Left kidney (tissue), 2 donors: ENCODE results near the gene UCHL5. TPM values are rescaled to one million over a fixed set of nuclear protein-coding genes. Genes with fewer than 3 reads are reported as not detected.
"Not testable (repeated sequence)": the region's sequence is repeated elsewhere in the genome, so short reads cannot be mapped to it uniquely, and the experiment has no call there.

ENCODE experiments used
- DNase-seq: peaks from one replicate; pipeline ENCODE4 v3.0.0-alpha.2; 2013
- polyA plus RNA-seq: library from polyadenylated mRNA; unstranded; fragments of 120-200 nt; gene quantifications from one replicate; pipeline ENCODE4 v1.2.1, GENCODE V29; 2013; ENCODE audit not compliant: insufficient read length

Gene UCHL5
- polyA plus RNA-seq, 1 donor, result 56.9 TPM

DNA sequence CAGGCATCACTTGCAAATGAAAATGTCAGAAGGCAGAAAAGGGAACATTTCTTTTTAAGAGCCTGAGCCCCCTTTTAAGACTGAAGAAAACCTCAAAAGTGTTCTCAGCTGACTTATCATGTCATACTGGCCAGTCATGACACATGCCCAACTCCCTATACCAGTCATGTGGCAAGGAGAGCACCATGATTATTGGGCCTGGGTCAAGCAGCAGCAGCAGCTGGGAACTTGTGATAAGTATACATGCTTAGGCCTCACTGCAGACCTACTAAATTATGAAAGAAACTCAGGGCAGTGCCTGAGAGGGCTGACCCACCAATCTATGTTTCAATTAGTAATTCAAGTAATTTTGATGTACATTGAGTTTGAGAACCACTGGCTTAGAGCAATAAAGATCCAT, 8.9 kb upstream of the UCHL5 start:
- no peak for DNase-seq

DNA sequence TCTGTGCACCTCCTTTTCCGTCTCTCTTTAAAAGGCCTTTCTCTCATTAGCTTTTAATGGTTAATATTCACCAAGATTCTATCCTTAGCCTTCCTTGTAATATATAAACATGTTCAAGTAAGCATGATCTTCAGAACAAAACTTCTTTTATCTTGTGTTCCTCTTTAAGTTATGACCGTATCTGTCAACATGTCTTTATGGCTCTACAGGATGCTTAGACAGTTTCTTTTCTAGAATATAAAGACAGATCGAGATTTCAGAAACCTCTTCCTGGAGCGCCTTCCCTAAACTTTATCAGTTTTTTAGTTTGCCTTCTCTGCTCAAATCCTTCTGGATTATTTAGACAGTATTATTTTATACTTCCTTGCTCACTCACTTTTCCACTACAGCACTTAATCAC, 7.4 kb upstream of the UCHL5 start:
- DNase-seq, result no peak

DNA sequence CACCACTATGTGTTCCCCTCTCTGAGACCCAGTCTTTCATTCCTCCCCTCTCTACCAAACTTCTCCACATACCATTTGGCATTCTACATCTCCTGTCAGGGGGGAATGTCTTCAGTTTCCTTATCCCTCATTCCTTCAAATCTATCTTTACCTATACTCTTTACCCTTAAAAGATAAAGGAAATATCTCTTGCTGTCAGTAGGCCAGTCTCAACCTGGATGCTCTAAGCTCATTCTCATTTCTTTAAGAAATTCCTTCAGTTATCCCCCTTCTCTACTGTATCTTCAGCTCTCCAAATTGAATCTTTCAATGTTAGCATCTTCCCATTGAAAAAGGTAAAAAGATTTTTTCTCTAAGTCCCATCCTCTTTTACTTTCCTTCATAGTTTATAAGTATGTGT, 6.8 kb upstream of the UCHL5 start:
- DNase-seq, result no peak

DNA sequence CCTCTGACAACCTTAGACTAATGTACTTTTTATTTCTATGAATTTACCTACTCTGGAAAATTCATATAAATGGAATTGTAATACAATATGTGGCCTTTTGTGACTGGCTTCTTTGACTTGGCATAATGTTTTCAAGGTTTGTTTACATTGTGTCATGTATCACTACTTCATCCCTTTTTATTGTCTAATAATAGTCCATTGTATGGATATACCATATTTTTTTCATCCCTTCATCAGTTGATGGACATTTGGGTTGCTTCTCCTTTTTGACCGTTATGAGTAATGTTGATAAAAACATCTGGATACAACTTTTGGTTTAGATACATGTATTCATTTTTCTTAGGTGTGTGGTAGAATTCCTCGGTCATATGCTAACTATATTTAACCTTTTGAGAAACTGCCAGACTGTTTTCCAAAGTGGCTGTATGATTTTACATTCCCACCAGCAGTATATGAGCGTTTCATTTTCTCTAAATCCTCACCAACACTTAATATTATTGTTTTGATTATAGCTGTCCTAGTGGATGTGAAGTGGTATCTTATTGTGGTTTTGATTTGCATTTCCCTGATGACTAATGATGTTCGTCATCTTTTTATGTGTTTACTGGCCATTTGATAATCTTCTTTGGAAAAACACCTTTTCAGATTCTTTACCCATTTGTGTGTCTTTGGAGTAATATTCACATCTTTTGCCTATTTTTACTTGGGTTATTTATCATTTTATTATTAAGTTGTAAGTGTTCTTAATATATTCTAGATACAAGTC, 3.7 kb upstream of the UCHL5 start:
- DNase-seq, result no peak

DNA sequence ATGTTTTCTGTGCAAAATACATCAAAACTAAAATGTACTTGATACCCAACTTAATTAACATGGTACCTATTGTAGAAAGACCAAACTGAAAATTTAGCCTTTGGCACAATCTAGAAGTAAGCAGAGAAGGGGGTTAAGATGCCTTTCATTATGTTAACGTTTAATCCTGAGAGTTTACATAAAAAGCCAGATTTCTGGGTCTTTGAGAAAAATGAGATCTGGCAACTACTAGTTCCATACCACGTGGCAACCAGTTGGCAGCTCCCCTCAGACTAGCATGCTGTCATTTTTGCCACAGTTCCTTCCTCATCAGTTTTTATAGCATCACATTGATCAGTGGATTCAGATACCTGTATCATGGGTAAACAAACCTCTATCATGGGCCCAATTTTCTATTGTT, 1.8 kb upstream of the UCHL5 start:
- DNase-seq, result no peak

DNA sequence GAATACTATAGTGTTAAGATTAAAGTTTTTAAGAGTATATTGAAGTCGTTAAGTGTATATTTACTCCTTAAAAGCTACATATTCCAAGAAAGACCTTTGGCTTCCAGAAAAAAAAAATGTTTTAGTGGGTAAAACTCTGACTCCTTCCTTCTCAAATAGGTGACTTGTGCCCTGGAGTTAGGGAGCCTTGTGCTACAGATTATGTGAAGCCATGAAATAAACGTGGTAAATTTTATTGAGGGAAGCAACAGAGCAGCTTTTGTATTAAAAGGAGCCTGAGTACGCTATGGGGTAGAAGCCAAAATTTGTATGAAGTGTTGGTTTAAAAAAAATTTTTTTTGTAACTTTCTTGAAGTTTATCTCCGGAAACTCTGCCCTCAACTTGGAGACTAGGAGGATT, 1.2 kb upstream of the UCHL5 start:
- peak; percentile 8 for DNase-seq

DNA sequence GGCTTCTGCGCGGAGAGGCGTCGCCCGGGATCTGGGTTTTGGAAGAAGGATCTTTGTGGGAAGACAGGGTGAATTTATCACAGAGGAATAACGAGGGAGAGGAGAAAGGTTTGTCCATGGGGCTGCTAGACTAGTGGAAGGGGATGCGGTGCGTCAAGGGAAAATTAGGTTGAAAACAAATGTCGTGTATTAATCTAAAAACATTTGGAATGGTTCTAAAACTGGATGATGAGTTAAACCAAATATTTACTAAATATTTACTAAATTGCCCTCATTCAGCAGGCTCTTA, 899 bp upstream of the UCHL5 start:
- DNase-seq, result no peak

DNA sequence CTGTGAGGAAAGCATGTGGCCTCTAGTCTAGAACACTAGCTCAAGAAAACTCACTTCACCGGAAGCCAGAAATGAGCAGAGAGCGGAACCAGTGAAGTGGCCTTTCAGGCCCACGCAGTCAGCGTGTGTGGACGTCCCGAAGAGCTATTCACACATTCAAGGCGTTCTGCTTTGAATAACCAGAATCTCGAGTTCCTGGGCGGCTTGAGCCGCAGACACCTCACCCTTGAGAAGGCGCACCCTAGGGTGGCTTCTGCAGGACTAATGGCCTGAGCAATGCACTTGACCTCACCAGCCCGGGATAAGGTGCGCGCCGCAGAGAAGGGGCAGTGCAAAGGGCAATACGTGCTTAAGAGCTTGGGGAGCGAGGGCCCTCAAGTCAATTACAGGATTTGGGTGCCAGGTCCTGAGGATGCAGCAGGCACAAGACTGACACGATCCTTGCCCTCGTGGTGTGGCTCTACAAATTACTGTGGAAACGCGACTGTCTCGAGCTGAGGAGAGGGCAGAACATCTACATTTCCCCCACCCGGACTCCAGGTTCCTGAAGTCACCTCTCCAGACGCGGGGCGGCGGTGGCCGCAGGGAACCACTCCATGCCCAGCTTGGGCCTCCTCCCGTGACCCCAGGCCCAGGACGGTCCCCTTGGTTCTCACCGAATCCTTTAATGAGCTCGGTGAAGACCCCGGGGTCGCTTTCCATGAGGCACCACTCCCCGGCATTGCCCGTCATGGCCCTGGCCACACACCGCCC, 455 bp downstream of the UCHL5 start:
- DNase-seq, result peak; percentile 46

DNA sequence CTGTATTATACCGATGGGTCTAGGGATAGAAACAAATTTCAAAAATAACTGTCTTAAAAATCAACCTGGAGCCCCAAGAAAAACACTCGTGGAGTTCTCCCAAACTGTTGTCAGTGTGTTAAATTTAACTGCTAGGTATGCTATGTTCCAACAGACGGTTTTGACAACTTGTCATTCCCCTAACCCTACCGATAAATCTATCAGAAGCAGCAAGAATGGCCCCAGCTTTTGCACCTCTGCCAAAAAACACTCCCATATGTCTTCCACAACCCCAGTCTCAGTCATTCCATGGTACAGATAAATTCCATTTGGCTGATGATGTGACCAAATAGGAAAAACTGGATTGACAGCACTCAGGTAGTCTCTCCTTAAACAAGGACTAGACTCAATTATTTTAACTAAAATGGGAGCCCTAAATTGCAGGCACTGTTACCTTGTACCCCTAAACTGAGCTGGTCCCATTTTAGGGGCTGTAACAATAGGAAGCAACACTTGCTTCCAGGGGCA, 4.9 kb downstream of the UCHL5 start:
- DNase-seq, result no peak

DNA sequence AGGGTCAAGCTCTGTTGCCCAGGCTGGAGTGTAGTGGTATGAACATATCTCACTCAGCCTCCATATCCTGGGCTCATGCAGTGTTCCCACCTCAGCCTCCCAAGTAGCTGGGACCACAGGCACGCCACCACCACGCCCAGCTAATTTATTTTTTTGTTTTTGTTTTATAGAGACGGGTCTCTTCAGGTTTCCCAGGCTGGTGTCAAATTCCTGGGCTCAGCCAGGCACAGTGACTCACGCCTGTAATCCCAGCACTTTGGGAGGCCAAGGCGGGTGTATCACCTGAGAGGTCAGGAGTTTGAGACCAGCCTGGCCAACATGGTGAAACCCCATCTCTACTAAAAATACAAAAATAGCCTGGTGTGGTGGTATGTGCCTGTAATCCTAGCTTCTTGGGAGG, 10.2 kb downstream of the UCHL5 start:
- not testable (repeated sequence) for DNase-seq

DNA sequence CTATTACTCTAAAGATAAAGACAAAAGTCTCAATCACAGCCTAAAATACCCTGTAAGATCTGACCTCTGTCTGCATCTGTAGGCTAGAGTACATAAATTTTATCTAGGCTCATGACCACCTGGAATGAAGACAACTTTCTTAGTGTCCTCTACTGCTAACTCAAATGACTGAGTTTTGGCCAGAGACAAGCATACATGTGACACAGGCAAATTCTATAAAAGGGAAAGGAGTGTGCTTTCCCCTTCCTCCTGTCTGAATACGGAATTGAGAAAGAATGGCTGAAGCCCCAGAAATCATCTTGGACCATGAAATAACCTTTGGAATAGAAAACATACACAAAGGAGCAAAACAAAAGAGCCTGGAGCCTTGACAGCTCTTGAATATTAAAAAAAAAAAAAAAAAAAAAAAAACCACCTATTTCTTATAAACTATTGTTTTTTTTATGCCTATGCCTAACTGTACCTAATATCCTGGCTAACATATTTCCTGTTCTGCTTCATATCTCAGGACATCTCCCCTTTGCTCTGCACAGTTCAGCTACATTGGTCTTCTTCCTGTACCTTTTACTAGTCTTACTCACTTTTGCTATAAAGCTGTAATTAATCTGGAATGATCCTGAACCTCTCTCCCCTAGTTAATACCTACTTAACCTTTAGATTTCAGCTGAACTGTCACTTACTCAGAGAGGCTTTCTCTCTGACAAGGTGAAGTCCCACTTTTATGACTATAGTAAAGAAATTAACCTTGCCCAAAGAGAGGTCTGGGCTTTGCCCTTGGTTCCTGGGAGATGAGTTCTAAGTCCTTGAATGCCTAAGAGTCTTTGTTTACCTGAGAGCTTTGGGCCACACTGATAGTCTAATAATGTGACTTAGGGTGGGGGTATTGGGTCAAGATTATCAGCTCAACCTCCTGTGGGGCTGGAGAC, 16.1 kb downstream of the UCHL5 start:
- DNase-seq, result no peak

DNA sequence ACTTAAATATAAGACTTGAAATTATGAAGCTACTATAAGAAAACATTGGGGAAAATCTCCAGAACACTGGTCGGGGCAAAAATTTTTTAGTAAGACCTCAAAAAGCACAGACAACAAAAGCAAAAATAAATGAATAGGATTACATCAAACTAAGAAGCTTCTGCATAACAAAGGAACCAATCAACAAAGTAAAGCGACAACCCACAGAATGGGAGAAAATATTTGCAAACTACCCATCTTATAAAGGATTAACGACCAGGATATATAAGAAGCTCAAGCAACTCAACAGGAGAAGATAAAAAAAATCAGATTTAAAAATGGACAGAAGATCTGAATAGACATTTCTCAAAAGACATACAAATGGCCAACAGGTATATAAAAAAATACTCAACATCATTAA, 19.1 kb downstream of the UCHL5 start:
- no peak for DNase-seq

DNA sequence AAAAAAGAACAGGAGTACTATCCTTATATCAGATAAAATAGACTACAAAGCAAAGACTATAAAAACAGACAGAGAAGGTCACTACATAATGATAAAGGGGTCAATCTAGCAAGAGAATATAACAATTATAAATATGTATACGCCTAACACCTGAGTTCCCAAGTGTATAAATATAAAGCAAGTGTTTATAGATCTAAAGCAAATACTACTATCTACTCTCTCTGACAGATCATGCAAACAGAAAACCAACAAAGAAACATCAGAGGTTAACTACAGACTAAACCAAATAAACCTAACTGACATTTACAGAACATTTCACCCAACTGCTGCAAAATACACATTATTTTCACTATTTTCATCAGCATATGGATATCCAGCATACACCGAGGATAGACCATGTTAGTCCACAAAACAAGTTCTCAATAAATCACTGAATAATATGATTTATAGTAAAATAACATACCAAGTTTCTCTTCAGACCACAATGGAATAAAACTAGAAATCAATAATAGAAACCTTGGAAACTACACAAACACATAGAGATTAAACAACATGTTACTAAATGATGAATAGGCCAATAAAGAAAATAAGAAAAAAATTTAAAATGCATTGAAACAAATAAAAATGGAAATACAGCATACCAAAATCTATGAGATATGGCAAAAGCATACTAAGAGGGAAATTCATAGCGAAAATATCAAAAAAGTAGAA, 22.7 kb downstream of the UCHL5 start:
- DNase-seq, result no peak

DNA sequence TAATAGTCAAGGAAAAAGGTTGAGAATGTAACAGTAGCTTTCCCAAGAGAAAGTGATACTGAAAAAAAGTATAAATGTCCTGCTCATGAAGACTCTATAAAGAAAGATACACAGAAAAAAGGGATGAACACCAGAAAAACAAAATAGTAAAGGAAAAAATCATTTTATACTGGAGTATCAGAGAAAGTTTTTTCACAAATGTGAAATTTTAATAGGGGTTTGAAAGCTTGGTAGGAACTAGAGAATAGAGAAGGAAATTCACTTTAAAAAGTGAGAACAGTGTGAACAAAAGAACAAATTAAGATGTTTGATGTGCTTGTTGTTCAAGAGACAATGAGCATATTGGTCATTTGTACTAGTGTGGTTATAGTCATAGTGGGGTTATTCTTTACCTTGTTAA, 25.6 kb downstream of the UCHL5 start:
- DNase-seq, result no peak

DNA sequence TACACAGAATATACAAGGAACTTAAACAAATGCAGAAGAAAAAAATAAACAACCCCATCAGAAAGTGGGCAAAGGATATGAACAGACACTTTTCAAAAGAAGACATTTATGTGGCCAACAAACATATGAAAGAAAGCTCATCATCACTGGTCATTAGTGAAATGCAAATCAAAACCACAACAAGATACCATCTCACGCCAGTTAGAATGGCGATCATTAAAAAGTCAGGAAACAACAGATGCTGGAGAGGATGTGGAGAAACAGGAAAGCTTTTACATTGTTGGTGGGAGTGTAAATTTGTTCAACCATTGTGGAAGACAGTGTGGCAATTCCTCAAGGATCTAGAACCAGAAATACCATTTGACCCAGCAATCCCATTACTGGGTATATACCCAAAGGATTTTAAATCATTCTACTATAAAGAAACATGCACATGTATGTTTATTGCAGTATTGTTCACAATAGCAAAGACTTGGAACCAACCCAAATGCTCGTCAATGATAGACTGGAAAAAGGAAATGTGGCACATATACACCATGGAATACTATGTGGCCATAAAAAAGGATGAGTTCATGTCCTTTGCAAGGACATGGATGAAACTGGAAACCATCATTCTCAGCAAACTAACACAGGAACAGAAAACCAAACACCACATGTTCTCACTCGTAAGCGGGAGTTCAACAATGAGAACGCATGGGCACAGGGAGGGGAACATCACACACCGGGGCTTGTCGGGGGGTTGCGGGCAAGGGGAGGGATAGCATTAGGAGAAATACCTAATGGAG, 26.3 kb downstream of the UCHL5 start:
- DNase-seq, result not testable (repeated sequence)

DNA sequence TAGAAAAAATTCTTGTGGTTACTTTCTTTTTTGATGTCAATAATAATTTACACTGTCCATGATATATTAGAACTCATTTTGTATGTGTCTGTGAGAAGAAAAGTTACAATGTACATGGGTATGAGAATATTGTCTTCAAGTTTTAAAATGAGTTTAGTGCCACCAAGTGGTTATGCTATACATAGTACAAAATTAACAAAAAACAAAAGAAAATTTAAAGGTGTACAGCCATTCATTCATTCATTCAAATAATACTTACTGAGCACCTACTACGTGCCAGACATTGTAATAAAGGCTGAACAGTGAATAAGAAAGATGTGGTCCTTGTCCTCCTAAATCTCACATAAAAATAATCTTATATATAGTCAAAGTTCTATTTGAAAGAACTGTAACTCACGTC, 27.7 kb downstream of the UCHL5 start:
- DNase-seq, result peak; percentile 1

DNA sequence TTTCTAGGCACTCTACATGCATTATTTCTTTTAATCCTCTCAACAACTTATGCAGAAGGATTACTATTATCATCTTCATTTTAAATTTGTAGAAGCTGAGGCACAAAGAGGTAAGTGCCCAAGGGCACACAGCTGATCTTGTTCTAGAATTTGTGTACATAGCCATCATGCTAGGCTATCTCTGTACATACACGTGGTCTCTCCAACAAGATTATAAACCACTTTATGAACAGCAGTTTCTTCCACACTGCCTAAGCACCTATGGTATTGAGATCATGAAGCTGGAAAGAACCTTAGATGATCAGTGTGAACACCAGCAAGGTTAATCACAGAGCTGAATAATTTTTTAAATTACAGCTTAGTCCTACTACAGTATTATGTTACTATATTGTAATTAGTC, 28.9 kb downstream of the UCHL5 start:
- DNase-seq, result no peak

DNA sequence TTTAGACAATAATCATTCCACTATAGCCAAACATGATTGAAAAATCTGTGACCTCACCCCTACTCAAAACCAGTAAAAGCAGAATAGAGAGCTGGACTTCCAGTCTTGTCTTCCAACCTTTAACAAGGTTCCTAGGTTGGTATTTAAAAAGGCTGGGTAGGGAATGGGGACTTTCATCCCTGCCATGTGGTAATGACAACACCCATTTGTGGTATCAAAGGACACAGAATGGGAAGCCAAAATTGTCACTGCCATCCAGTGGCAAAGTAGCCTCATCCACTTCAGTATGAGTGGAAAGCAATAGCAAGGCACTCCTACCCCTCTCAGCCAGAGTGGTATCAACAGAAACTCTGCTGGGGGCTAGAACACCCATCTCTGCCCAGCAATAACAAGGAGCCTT, 33.9 kb downstream of the UCHL5 start:
- no peak for DNase-seq

DNA sequence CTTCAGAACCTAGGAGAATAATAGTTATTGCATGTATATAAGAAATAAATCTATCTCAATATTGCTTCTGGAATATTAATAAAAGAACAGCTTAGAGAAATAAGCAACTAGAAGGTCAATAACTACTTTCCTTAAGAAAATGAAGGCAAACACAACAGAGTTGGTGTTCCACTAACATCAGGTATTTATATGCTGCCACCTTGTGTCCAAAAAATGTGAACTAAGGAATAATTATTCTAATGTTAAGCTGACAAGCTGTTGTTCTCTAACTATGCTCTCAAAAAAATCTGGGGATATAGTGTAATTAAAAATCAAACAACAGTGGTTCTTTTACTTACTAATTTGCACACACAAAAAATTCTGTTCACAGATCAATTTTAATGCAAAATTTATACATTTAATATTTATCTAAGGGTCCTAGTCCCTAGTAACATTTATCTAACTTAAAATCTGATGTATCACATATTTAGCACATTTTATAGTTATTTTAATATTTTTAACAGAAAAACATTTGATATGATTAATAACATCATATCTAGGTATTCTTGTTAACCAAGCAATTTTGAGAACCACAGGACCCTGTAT, 39.6 kb downstream of the UCHL5 start:
- DNase-seq, result peak; percentile 58

DNA sequence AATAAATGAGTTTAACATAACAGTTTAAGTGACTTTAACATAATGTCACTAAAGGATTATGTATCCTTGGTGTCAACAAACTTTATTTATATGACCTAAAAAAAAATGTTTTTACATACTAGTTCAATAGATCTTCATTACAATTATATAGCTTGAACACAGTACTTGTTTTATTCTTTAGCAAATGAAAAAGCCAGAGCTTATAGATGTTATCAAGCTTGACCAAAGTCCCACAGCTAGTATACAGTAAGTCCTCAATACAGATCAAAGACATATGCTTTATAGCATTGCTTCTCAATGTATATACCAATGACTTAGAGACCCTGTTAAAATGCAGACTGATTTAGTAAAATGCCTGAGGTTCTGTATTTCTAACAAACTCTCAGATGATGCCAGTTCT, 42.4 kb downstream of the UCHL5 start:
- DNase-seq, result no peak

DNA sequence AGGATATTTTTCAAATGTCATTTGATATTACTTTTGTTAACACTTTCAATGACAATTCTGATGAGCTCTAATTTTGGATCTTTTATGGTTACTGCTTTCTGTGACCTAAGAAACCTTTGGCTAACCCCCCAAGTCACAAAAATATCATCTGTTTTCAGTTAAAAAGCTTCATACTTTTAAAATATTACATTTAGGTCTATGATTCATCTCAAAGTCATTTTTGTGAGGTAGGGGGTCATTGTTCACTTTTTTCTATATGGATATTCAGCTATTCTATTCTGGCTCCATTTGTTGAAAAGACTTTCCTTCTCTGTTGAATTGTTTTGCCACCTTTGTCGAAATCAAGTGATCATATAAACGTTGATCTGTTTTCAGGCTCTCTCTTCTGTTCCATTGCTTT, 44.8 kb downstream of the UCHL5 start:
- DNase-seq, result no peak
